HepG2 (cell line): ENCODE results near the gene CA11. TPM values are rescaled to one million over a fixed set of nuclear protein-coding genes. Genes with fewer than 3 reads are reported as not detected.

Source experiments
- AKAP8 ChIP-seq: sonication (generic); formaldehyde crosslinking; IDR thresholded peaks from 2 replicates; pipeline ENCODE4 v1.5.1; 2020; ENCODE audit warnings: mild to moderate bottlenecking, missing genetic modification reagents
- CBX2 ChIP-seq, 2 experiments: fragments of 200-600 bp in 1 of 2; sonication (generic); formaldehyde crosslinking in 1 of 2; IDR thresholded peaks; 2 replicates each; pipeline versions ENCODE4 v1.7.0 to v1.8.1; 2018 to 2022; ENCODE audit warnings: low read depth in 2 of 2, low read length in 1 of 2, mild to moderate bottlenecking in 1 of 2, missing genetic modification reagents in 1 of 2
- CHD4 ChIP-seq: fragments of 200-600 bp; sonication (generic); IDR thresholded peaks from 2 replicates; pipeline ENCODE4 v1.7.0; 2017; ENCODE audit warnings: mild to moderate bottlenecking, low read length, borderline replicate concordance
- ESRRA ChIP-seq: sonication (generic); formaldehyde crosslinking; IDR thresholded peaks from 2 replicates; pipeline ENCODE4 v1.5.1; 2020; ENCODE audit warnings: mild to moderate bottlenecking, low read depth, missing genetic modification reagents
- GATAD2A ChIP-seq: IDR thresholded peaks from 2 replicates; pipeline ENCODE4 v1.6.1; 2016
- IRX3 ChIP-seq: sonication (generic); formaldehyde crosslinking; IDR thresholded peaks from 2 replicates; pipeline ENCODE4 v1.8.1; 2023; ENCODE audit warnings: mild to moderate bottlenecking, low read depth, missing genetic modification reagents, borderline replicate concordance
- KAT7 ChIP-seq: IDR thresholded peaks from 2 replicates; pipeline ENCODE4 v1.6.1; 2018; ENCODE audit warnings: borderline replicate concordance, missing compliant biosample characterization
- MATR3 ChIP-seq: sonication (generic); formaldehyde crosslinking; IDR thresholded peaks from 2 replicates; pipeline ENCODE4 v1.4.0; 2020; ENCODE audit warnings: missing genetic modification reagents
- SAP130 ChIP-seq: IDR thresholded peaks from 2 replicates; pipeline ENCODE4 v1.6.1; 2016; ENCODE audit warnings: low read depth
- SETDB1 ChIP-seq: sonication (generic); formaldehyde crosslinking; IDR thresholded peaks from 2 replicates; pipeline ENCODE4 v1.5.1; 2020; ENCODE audit warnings: missing genetic modification reagents, mild to moderate bottlenecking, borderline replicate concordance
- SNAPC2 ChIP-seq: sonication (generic); formaldehyde crosslinking; IDR thresholded peaks from 2 replicates; pipeline ENCODE4 v1.8.1; 2022; ENCODE audit warnings: mild to moderate bottlenecking, missing genetic modification reagents
- ZC3H4 ChIP-seq: sonication (generic); formaldehyde crosslinking; IDR thresholded peaks from 2 replicates; pipeline ENCODE4 v1.4.0; 2020; ENCODE audit warnings: missing genetic modification reagents, borderline replicate concordance
- ZFX ChIP-seq: sonication (generic); formaldehyde crosslinking; IDR thresholded peaks from 2 replicates; pipeline ENCODE4 v1.4.0; 2020; ENCODE audit warnings: mild to moderate bottlenecking, low read depth, missing genetic modification reagents, moderate library complexity
- ZKSCAN5 ChIP-seq: sonication (generic); formaldehyde crosslinking; IDR thresholded peaks from 2 replicates; pipeline ENCODE4 v1.5.1; 2020; ENCODE audit warnings: mild to moderate bottlenecking, missing genetic modification reagents
- ZMYM3 ChIP-seq: sonication (generic); formaldehyde crosslinking; IDR thresholded peaks from 2 replicates; pipeline ENCODE4 v1.5.1; 2020; ENCODE audit warnings: mild to moderate bottlenecking, missing genetic modification reagents
- ZNF121 ChIP-seq: sonication (generic); formaldehyde crosslinking; IDR thresholded peaks from 2 replicates; pipeline ENCODE4 v1.5.0; 2020; ENCODE audit warnings: mild to moderate bottlenecking, missing genetic modification reagents
- polyA plus RNA-seq, 8 experiments: library from polyadenylated mRNA; depleted of rRNA in 3 of 8; stranded (reverse) in 7 of 8; unstranded in 1 of 8; fragments of >200 nt; fragmentation: Illumina TruSeq in 4 of 8; extraction: Trizol in 4 of 8; gene quantifications; 2 replicates each; pipeline versions ENCODE4 v1.2.1 to v1.2.3, GENCODE V29; 2011 to 2016; ENCODE audit warnings: low read depth in 4 of 8, missing spikeins in 1 of 8, mixed read lengths in 1 of 8; ENCODE audit not compliant: insufficient read depth in 1 of 8
- total RNA-seq, 5 experiments: library from RNA; depleted of rRNA; stranded (reverse); fragments of >200 nt; fragmentation: Illumina TruSeq; extraction: Trizol; gene quantifications; 2 replicates each; pipeline ENCODE4 v1.2.3, GENCODE V29; 2016; ENCODE audit warnings: low read depth in 1 of 5
- TF ChIP-seq, protein P1 (sequence below): sonication (generic); formaldehyde crosslinking; IDR thresholded peaks from 2 replicates; pipeline ENCODE4 v1.4.0; 2020; ENCODE audit warnings: mild to moderate bottlenecking, missing genetic modification reagents
- TF ChIP-seq, protein P2 (sequence below): sonication (generic); formaldehyde crosslinking; IDR thresholded peaks from 2 replicates; pipeline ENCODE4 v1.4.0; 2020; ENCODE audit warnings: missing genetic modification reagents
- TF ChIP-seq, protein P3 (sequence below): sonication (generic); formaldehyde crosslinking; IDR thresholded peaks from 2 replicates; pipeline ENCODE4 v1.5.1; 2020; ENCODE audit warnings: mild to moderate bottlenecking, missing genetic modification reagents, borderline replicate concordance
- TF ChIP-seq, protein P4 (sequence below): sonication (generic); formaldehyde crosslinking; IDR thresholded peaks from 2 replicates; pipeline ENCODE4 v1.5.1; 2020; ENCODE audit warnings: mild to moderate bottlenecking, moderate library complexity, missing genetic modification reagents
- TF ChIP-seq, protein P5 (sequence below): sonication (generic); formaldehyde crosslinking; IDR thresholded peaks from 2 replicates; pipeline ENCODE4 v1.8.1; 2023; ENCODE audit warnings: mild to moderate bottlenecking, missing genetic modification reagents

The CA11 gene
- total and polyA plus RNA-seq, 2 of the 13 experiments (the other 11 are each of a cell fraction or from before 2014, with no cell fraction given) = 0.41 to 0.58 TPM

DNA sequence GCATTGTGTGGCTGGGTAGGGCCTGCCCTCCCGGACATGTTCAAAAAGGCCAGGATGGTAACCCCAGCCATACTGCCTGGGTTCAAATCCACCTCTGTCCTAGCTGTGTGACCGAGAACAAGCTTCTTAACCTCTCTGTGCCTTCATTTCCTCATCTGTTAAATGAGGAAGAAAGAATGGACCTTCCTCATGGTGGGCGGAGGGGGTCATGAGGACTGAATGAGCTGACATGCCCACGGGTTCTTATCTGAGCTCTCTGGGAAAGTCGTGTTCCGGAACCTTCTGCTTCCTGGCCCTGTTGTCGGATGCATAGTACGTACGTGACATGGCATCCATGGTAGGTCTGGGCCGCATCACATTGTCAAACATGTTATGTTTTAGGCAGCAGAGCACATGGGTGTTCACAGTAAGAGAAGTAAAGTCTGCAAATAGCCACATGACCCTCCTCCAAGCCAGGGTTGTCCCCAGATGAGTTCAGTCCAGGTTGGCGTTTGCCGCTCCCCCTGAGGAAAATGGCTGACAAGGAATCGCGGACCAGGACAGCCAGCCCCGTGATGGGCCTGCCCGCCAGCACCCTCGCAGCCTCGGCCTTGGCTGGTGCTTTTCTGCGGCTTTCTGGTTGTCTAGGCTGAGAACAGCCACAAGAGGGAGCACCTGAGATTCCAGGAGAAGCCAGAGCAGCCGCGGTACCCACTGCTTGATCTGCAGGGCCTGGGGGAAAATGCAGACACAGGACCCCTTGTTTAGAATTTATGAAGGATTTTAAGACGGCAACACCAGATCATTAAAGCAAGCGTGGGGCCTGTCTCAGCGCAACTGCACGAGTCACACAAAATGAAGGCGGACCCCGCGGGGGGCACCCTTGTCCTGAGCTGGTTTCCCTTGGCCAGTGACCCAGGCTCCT lies 29.2 kb upstream of the CA11 start (continued):
- TF ChIP-seq ZNF121 (CRISPR knock-in tag) = peak; percentile 92
- TF ChIP-seq ZC3H4 = no peak
- TF ChIP-seq, protein P1, sequence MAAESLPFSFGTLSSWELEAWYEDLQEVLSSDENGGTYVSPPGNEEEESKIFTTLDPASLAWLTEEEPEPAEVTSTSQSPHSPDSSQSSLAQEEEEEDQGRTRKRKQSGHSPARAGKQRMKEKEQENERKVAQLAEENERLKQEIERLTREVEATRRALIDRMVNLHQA = no peak
- peak; percentile 44; the same call in 1 of the 2 replicates for TF ChIP-seq GATAD2A (CRISPR knock-in tag)
- TF ChIP-seq CHD4 = no peak
- TF ChIP-seq CBX2 (IDR thresholded peaks at IDR 0.05; ENCODE audit: low read depth, low read length) = no peak
- no peak for TF ChIP-seq CBX2 (CRISPR knock-in tag; IDR thresholded peaks at IDR 0.05; ENCODE audit: low read depth)
- peak; percentile 39; the same call in 1 of the 2 replicates for TF ChIP-seq SAP130
- no peak for TF ChIP-seq ZKSCAN5
- no peak for TF ChIP-seq SNAPC2 (CRISPR knock-in tag)
- no peak for TF ChIP-seq AKAP8 (CRISPR knock-in tag)
- TF ChIP-seq, protein P2, sequence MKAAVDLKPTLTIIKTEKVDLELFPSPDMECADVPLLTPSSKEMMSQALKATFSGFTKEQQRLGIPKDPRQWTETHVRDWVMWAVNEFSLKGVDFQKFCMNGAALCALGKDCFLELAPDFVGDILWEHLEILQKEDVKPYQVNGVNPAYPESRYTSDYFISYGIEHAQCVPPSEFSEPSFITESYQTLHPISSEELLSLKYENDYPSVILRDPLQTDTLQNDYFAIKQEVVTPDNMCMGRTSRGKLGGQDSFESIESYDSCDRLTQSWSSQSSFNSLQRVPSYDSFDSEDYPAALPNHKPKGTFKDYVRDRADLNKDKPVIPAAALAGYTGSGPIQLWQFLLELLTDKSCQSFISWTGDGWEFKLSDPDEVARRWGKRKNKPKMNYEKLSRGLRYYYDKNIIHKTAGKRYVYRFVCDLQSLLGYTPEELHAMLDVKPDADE = no peak
- TF ChIP-seq, protein P3, sequence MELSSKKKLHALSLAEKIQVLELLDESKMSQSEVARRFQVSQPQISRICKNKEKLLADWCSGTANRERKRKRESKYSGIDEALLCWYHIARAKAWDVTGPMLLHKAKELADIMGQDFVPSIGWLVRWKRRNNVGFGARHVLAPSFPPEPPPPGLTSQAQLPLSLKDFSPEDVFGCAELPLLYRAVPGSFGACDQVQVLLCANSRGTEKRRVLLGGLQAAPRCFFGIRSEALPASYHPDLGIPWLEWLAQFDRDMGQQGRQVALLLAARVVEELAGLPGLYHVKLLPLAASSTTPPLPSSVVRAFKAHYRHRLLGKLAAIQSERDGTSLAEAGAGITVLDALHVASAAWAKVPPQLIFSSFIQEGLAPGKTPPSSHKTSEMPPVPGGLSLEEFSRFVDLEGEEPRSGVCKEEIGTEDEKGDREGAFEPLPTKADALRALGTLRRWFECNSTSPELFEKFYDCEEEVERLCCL (CRISPR knock-in tag) = no peak
- TF ChIP-seq, protein P4, sequence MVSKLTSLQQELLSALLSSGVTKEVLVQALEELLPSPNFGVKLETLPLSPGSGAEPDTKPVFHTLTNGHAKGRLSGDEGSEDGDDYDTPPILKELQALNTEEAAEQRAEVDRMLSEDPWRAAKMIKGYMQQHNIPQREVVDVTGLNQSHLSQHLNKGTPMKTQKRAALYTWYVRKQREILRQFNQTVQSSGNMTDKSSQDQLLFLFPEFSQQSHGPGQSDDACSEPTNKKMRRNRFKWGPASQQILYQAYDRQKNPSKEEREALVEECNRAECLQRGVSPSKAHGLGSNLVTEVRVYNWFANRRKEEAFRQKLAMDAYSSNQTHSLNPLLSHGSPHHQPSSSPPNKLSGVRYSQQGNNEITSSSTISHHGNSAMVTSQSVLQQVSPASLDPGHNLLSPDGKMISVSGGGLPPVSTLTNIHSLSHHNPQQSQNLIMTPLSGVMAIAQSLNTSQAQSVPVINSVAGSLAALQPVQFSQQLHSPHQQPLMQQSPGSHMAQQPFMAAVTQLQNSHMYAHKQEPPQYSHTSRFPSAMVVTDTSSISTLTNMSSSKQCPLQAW (CRISPR knock-in tag) = peak; percentile 56; the same call in 1 of the 2 replicates
- TF ChIP-seq ESRRA (CRISPR knock-in tag) = 0 out of 2 replicates have a peak, but pooled peaks have one; percentile 39
- TF ChIP-seq SETDB1 = no peak
- TF ChIP-seq ZFX = peak; percentile 69; the same call in 1 of the 2 replicates
- no peak for TF ChIP-seq KAT7 (CRISPR knock-in tag)
- no peak for TF ChIP-seq ZMYM3 (CRISPR knock-in tag)
- TF ChIP-seq, protein P5, sequence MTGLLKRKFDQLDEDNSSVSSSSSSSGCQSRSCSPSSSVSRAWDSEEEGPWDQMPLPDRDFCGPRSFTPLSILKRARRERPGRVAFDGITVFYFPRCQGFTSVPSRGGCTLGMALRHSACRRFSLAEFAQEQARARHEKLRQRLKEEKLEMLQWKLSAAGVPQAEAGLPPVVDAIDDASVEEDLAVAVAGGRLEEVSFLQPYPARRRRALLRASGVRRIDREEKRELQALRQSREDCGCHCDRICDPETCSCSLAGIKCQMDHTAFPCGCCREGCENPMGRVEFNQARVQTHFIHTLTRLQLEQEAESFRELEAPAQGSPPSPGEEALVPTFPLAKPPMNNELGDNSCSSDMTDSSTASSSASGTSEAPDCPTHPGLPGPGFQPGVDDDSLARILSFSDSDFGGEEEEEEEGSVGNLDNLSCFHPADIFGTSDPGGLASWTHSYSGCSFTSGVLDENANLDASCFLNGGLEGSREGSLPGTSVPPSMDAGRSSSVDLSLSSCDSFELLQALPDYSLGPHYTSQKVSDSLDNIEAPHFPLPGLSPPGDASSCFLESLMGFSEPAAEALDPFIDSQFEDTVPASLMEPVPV (CRISPR knock-in tag) = no peak
- no peak; the same call in 1 of the 2 replicates for TF ChIP-seq IRX3 (CRISPR knock-in tag)
- TF ChIP-seq MATR3 = no peak
